NCI-H2227 (cell line): Measurements from ENCODE around the gene COL21A1.

ENCODE experiments used
- DNase-seq: peaks from one replicate; lab custom pipeline; 2025; ENCODE audit not compliant: unreplicated experiment; lab: John Stamatoyannopoulos, UW

The COL21A1 gene

GRCh38 chr6:56193846-56194245, 53.5 kb downstream of the COL21A1 start:
- no peak for DNase-seq

- no peak for DNase-seq
These were observed 59.0 kb downstream of the COL21A1 start for GRCh38 chr6:56188429-56188828.

- DNase-seq = no peak
These were observed 59.7 kb downstream of the COL21A1 start for GRCh38 chr6:56187686-56188085.

GRCh38 chr6:56176741-56177140, 70.6 kb downstream of the COL21A1 start:
- DNase-seq = no peak

GRCh38 chr6:56173228-56173627, 74.2 kb downstream of the COL21A1 start:
- DNase-seq = no peak

- no peak for DNase-seq
These were observed 75.2 kb downstream of the COL21A1 start for GRCh38 chr6:56172144-56172543.

GRCh38 chr6:56169366-56169765, 78.0 kb downstream of the COL21A1 start:
- no peak for DNase-seq

- DNase-seq = no peak
These were observed 78.8 kb downstream of the COL21A1 start for GRCh38 chr6:56168596-56168995.

- DNase-seq = no peak
These were observed 85.3 kb downstream of the COL21A1 start for GRCh38 chr6:56162081-56162480.

GRCh38 chr6:56160489-56160888, 86.9 kb downstream of the COL21A1 start:
- DNase-seq = no peak

GRCh38 chr6:56158571-56158970, 88.8 kb downstream of the COL21A1 start:
- no peak for DNase-seq

GRCh38 chr6:56156643-56157042, 90.7 kb downstream of the COL21A1 start:
- no peak for DNase-seq

GRCh38 chr6:56155634-56156141, 91.7 kb downstream of the COL21A1 start:
- DNase-seq = no peak

GRCh38 chr6:56154076-56154475, 93.3 kb downstream of the COL21A1 start:
- DNase-seq = no peak

GRCh38 chr6:56152611-56153010, 94.8 kb downstream of the COL21A1 start:
- no peak for DNase-seq

GRCh38 chr6:56151609-56152224, 95.7 kb downstream of the COL21A1 start:
- DNase-seq = no peak

GRCh38 chr6:56148488-56149186, 98.7 kb downstream of the COL21A1 start:
- no peak for DNase-seq

- no peak for DNase-seq
These were observed 99.6 kb downstream of the COL21A1 start for GRCh38 chr6:56147766-56148165.

- no peak for DNase-seq
These were observed 101.3 kb downstream of the COL21A1 start for GRCh38 chr6:56146086-56146485.

- no peak for DNase-seq
These were observed 101.8 kb downstream of the COL21A1 start for GRCh38 chr6:56145616-56146015.

- no peak for DNase-seq
These were observed 102.6 kb downstream of the COL21A1 start for GRCh38 chr6:56144538-56145324.

- DNase-seq = no peak
These were observed 103.6 kb downstream of the COL21A1 start for GRCh38 chr6:56143796-56144195.
